GM21529 (cell line): ENCODE results near the gene FAAP20.

ENCODE experiments used
- ATAC-seq: cut with Tn5 transposase; IDR thresholded peaks from one replicate; pipeline ENCODE4 v1.9.1; 2021; ENCODE audit not compliant: unreplicated experiment

FAAP20 gene, protein sequence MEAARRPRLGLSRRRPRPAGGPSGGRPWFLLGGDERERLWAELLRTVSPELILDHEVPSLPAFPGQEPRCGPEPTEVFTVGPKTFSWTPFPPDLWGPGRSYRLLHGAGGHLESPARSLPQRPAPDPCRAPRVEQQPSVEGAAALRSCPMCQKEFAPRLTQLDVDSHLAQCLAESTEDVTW

DNA sequence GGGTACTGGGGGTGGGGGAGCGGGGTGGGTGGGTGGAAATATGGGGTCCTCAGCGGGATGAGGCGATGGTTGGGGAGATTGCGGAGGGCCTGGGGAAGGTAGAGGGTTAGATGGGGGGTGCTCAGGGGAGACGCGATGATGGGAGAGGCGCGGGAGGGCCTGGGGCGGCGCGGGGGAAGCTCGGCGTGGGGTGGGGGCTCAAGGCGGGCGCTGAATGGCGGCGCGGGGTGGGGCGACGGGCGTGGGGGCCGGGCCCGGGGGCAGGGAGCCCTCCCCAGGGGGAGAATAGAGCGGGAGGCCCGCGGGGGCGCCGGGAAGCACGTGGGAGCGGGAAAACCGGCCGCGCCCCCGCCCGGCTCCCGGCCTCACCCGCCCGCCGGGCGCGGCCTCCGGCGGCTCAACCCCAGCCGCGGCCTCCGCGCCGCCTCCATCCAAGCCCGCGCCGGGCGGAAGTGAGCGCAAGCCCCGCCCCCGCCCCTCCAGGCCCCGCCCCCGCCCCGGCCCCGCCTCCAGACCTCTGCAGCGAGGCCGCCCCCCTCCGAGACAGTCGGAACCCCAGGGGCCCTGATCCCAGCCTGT is at the start of gene FAAP20:
Gene FAAP20 (minus strand): TSS at position 454 of the 579 bp plus-strand sequence. CDS start 23 bp downstream, at position 431.
- peak; percentile 54 for ATAC-seq

DNA sequence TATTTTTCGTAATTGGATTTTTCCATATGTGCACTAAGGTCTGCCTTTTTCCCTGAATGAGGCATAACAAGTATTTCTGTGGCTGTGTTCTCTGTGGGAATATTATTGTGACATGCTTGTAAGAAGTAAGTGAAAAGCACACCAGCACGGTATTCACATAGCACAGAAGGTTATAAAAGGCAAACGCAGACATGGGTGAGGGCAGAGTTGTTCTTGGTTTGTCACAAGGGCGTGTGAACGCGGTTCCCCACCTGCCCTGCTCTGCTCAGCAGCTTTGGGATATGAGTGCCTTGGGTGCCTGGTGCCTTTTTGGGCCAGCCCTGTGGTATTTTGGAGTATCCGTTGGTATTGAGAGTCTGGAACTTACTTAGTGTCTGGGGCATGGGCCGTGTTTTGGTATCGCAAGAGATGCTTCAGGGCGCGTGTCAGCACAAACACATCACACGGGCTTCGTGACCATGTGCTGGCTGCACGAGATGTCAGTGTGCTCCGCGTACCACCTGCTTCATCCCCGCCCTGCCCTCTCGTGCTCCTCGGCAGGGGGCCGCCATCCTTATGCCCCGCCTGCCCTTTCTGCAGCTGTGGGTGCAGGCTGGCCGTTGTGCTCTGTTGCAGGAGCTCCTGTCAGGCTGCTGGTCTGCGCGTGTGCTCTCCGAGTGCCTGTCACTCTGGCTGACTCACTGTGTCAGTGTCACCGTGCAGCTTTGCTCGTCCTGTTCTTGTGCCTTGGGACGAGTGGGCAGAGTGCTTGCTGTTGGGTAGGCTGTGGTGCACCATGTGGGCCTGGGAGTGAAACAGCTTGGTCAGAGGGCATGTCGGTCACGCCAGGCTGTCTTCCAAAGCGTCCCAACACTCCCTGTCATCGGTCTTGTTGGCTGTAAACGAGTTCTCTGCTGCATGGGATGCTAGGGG is 48.5 kb upstream of the FAAP20 start:
- no peak for ATAC-seq

DNA sequence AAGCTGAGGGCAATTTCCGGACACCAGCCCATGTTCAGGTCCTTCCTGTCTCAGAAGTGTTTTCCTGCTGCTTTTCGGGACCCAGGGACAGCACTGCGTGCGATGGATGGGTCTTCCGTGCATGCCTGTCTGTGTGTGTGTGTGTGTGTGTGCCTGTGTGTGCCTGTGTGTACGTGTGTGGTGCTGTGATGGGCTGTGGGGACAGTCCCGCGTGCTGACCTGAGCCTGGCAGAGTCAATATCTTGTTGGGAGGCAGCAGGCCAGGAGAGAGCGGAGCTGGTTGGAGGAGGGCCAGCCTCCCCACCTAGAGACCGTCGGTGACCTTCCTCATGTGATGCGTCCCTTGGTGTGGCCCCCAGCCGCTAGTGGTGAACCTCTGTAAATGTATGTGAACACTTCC is 47.2 kb upstream of the FAAP20 start:
- no peak for ATAC-seq

GRCh38 chr1:2240270-2241156 is 45.9 kb upstream of the FAAP20 start:
- ATAC-seq = no peak

DNA sequence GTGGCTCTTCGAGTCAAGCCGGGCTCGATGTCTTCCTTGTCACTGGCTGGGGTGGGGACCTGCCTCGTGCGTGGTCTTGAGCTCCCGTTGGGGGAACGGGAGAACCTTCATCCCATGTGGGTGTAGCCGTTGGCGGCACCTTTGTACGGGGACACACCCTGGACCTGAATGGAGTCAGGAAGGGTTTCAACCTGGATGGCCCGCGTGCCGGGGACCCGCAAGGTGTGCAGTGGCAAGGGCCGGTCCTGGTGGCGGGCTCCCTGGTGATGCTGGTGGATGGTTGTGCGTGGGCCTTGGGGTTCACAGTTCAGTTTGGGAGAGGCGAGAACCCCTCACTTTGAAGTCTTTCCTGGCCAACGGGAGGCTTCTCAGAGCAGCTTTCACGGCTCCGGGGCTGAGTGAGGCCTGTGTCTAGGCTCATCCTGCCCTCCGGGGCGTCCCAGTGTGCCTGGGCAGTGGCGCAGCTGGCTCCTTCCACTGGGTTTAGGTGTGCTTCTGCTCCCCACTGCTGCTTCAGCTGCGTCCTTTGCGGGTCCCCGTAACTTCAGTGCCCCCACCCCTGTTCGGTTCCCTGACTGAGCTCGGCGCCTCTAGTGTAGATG is 44.9 kb upstream of the FAAP20 start:
- ATAC-seq = no peak

DNA sequence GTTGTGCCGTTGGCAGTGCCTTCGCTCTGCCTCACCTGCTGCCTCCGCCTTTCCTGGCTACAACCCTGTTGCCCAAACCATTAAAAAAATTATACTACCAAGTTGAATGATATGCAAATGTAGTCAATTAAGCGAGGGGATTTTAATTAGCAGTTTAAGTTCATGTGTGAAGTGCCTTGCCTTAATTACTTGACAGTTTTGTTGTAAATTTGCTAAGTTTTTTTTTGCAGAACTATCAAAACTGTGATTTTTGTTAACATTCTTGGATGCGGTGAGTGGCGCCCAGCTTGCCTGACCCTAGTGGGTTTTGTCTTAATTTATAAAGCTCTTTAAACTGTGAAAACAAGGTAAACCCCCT is 44.4 kb upstream of the FAAP20 start:
- ATAC-seq = no peak

- ATAC-seq = no peak
These were observed 43.9 kb upstream of the FAAP20 start for GRCh38 chr1:2238361-2239012.

DNA sequence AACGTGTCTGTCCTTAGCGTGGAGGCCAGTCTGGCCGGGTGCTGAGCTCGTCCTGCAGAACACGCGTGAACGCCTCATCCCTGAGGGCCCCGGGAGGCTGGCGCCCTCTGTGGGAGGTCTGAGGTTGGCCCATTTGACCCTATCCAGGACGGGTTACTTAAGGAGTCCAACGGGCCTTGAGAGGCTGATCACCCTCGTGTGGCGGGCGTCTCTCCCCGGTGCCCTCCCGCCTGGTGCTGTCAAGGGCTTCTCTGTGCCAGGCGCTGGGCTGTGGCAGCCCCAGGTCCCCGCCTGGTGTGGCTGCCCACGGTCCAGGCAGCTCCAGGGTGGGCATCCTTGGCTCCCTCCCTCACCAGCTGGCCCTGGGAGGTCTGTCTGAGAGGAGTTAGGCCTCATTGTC is 43.2 kb upstream of the FAAP20 start:
- no peak for ATAC-seq

GRCh38 chr1:2236695-2237677 is 42.4 kb upstream of the FAAP20 start:
- no peak for ATAC-seq

GRCh38 chr1:2235300-2235998 is 40.9 kb upstream of the FAAP20 start:
- no peak for ATAC-seq

DNA sequence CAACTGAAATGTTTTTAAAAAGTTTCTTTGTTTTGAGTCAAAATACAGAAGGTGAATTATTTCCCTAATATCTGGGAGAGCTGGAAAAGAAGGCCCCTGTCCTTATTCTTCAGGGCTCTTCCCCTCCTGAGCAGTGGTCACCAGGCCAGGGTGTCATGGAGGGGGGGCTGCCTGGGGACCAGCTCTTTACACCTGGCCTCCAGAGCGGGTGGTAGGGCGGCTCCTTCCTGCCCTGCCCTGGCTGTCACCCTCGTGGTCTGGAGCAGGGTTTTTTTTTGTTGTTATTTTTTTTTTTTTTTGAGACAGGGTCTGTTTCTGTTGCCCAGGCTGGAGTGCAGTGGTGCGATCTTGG is 40.2 kb upstream of the FAAP20 start:
- ATAC-seq = no peak

DNA sequence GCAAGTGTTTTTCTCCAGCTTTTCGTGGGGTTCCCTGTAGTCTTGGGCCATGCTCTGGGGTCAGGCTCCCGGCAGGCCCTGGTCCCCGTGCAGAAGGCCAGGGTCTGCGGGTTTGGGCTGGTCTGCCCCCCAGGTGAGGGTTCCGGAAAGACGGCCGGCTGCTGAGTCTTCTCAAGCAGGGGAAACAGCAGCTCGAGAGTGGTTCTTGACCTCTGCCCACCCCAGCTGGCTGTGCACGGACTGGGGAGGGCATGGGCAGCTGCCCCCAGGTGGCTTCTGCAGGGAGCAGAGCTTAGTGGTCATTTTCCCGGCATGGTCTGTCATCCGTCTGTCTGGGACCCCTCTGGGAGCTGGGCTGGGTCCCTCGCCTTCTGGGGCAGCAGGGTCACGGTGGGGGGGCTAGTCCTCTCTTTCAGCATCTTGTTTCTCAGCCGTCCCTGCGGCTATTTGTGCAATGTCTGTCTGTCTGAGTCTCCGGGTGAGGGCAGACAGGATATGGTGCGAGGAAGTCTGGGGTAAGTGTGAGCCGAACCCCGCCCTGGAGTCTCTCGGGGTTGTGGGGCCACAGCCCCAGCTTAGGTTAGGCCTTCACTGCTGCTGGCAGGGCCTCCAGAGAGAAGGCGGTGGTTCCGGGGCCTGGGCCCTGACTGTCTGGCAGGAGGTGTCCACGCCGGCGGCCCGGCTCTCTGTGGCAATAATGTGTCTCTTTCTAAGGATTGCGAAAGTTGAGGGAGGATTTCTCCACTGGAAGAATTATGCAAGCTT is 39.6 kb upstream of the FAAP20 start:
- ATAC-seq = peak; percentile 53

DNA sequence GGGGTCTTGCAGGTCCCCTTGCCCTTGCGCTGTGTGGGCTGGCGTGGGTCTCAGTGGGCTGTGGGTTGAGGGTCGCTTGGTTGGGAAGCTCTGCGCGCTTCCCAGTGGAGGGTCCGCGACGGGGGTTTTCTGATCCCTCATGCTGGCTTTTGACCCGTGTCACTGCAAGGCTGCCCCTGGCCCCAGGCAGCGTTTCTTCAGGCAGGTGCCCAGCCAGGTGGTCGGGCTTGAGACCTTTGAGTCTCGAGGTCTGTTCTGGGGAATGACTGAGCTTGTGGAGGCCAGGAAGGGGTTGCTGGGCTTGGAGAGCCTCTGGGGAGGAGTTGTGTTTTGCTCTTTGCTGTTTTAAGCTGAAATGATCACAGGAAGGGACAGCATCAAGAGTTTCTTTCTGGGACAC is 38.9 kb upstream of the FAAP20 start:
- ATAC-seq = no peak

DNA sequence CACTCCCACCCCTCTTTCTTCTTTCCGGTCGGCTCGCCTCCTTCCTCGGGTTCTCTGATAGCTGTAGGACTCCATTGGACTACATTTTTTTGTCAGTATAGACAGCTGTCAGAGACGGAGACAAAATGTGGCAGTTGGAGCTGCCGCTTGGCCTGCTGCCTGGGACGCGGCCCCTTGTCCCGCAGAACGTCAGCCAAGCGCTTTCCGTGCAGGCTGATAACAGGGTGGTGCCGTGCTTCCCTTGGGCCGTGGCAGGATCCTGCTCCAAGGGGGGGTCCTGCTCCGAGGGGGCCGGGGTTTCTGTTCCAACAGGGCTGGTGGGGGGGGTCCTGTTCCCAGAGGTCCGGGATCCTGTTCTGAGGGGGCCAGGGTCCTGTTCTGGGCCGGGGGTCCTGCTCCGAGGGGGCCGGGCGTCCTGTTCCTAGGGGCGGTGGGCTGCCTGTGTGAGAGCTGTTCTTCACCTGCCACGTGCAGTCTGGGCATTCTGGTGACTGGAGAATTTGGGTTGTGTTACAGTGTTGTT is 38.4 kb upstream of the FAAP20 start:
- ATAC-seq = no peak

GRCh38 chr1:2232255-2232915 is 37.8 kb upstream of the FAAP20 start:
- ATAC-seq = no peak

DNA sequence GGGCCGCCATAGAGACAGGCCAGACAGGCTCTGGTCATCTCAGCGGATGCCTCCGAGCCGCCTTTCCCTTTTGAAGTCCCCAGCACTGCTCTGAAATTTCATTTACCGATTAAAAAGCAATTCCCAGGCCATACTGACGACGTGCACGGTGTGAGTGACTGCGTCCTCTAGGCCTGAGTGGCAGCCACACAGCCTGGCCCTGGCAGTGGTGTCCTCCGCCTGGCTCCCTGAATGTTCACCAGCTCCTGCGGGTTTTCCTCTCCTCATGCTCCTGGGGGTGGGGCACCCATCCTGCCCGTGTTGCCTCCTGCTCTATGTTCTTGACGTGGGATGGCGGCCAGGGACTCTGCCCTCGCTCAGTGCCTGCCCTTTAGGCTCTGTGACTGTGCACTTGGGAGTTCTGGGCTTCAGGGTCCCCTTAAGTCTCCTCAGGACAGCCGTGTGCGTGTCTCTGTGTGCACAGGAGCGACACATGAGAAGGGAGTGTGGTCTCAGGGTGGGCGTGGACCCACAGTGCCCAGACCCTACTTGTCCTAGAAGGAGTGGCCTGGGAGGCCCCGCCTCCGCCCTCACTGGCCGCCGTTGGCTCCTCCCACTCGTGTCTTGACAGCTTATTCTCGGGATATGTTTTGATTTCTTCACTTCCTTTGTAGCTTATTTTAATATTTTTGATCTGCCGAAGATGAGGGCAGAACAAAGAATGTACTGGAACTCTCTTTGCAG is 37.1 kb upstream of the FAAP20 start:
- ATAC-seq = no peak
